HepG2 (cell line): ENCODE results near the gene PREP. TPM values are rescaled to one million over a fixed set of nuclear protein-coding genes. Genes with fewer than 3 reads are reported as not detected.

Source experiments
- ATAC-seq: fragments of 200-7000 bp; cut with Tn5 transposase; 3 replicates; pipeline ENCODE4 v1.9.1; 2020; ENCODE audit warnings: mild to moderate bottlenecking, moderate library complexity
- BruUV-seq: library from RNA; stranded (reverse); fragments of 400-500 nt; replicated peaks from 2 replicates; lab custom pipeline; 2021; lab: Mats Ljungman, UMichigan
- CTCF ChIA-PET: fragments of 300-600 bp; formaldehyde crosslinking; extraction: SDS; loops from one replicate; lab custom pipeline; 2021; ENCODE audit warnings: low total read pairs, inconsistent platforms, low intra/inter-chr PET ratio; lab: Yijun Ruan, JAX
- POLR2A ChIA-PET: fragments of 350-600 bp; sonication (Branson Sonifier 250); formaldehyde crosslinking; loops from one replicate; lab custom pipeline; 2020; ENCODE audit warnings: antibody characterized with exemption, inconsistent platforms; lab: Yijun Ruan, JAX
- DNase-seq: peaks from one replicate; pipeline ENCODE4 v3.0.0-alpha.2; 2015; ENCODE audit warnings: low spot score
- FAIRE-seq: peaks from 3 replicates; lab custom pipeline; 2011; peaks lifted over from hg19 to GRCh38; lab: Jason Lieb, UNC
- H2AFZ ChIP-seq: one replicate; pipeline ENCODE4 v1.6.1; 2011; ENCODE audit warnings: low read length, inconsistent platforms
- H3K27ac ChIP-seq: fragments of 300-600 bp; 3 replicates; pipeline ENCODE4 v1.8.0; 2011; ENCODE audit warnings: mixed run types, mild to moderate bottlenecking, mixed read lengths, low read length, inconsistent platforms; ENCODE audit not compliant: insufficient read depth; ENCODE audit errors: extremely low read length
- H3K27me3 ChIP-seq, 2 experiments: fragments of 200-600 bp in 1 of 2; 2 replicates in 1 of 2; 3 replicates in 1 of 2; pipeline versions ENCODE4 v1.6.0 to v1.8.0; 2011; ENCODE audit warnings: low read length in 2 of 2, mild to moderate bottlenecking in 2 of 2, moderate library complexity in 2 of 2, inconsistent platforms in 1 of 2; ENCODE audit not compliant: insufficient read depth in 2 of 2, control insufficient read depth in 1 of 2
- H3K36me3 ChIP-seq, 2 experiments: fragments of 200-600 bp in 1 of 2; replicated peaks in 1 of 2; 2 replicates in 1 of 2; 3 replicates in 1 of 2; pipeline versions ENCODE4 v1.5.1 to v1.8.0; 2011; ENCODE audit warnings: low read length in 2 of 2, inconsistent platforms in 1 of 2; ENCODE audit not compliant: insufficient read depth in 2 of 2, control insufficient read depth in 1 of 2
- H3K4me1 ChIP-seq: 2 replicates; pipeline ENCODE4 v1.5.1; 2012; ENCODE audit warnings: low read length, inconsistent platforms; ENCODE audit not compliant: insufficient read depth
- H3K4me2 ChIP-seq: 2 replicates; pipeline ENCODE4 v1.6.0; 2011; ENCODE audit warnings: low read depth, low read length, inconsistent platforms
- H3K4me3 ChIP-seq, 3 experiments: fragments of 200-600 bp in 1 of 3; sonication (generic), shearing (Covaris generic) in 1 of 3; replicated peaks in 1 of 3; 2 replicates each; pipeline ENCODE4 v1.5.1; 2011 to 2016; ENCODE audit warnings: low read length in 3 of 3, inconsistent platforms in 2 of 3, low read depth in 2 of 3, mild to moderate bottlenecking in 2 of 3, control low read depth in 1 of 3, mixed read lengths in 1 of 3; ENCODE audit not compliant: insufficient read depth in 1 of 3
- H3K79me2 ChIP-seq: one replicate; pipeline ENCODE4 v1.6.1; 2011; ENCODE audit warnings: low read length, inconsistent platforms; ENCODE audit not compliant: insufficient read depth
- H3K9ac ChIP-seq: 2 replicates; pipeline ENCODE4 v1.6.0; 2011; ENCODE audit warnings: mild to moderate bottlenecking, low read depth, low read length, inconsistent platforms; ENCODE audit not compliant: insufficient read depth
- H3K9me3 ChIP-seq: 2 replicates; pipeline ENCODE4 v1.5.1; 2012; ENCODE audit warnings: mild to moderate bottlenecking, low read length
- H4K20me1 ChIP-seq: 2 replicates; pipeline ENCODE4 v1.6.0; 2011; ENCODE audit warnings: inconsistent platforms, mild to moderate bottlenecking, low read length, moderate library complexity; ENCODE audit not compliant: insufficient read depth
- CREBL2 ChIP-seq: sonication (generic); formaldehyde crosslinking; IDR thresholded peaks from 2 replicates; pipeline ENCODE4 v1.8.1; 2023; ENCODE audit warnings: missing genetic modification reagents, mild to moderate bottlenecking, borderline replicate concordance
- HNRNPL ChIP-seq: fragments of 200-400 bp; formaldehyde crosslinking; IDR thresholded peaks from 2 replicates; pipeline ENCODE4 v1.6.1; 2017; ENCODE audit warnings: mild to moderate bottlenecking, low read depth, low read length
- PPARG ChIP-seq: conservative IDR thresholded peaks from 2 replicates; pipeline ENCODE4 v1.6.1; 2016; ENCODE audit warnings: missing biosample characterization, missing genetic modification reagents
- SYNCRIP ChIP-seq: fragments of 200-400 bp; formaldehyde crosslinking; IDR thresholded peaks from 2 replicates; pipeline ENCODE4 v1.6.1; 2018; ENCODE audit warnings: mild to moderate bottlenecking, low read depth, low read length; ENCODE audit not compliant: insufficient read depth
- YEATS4 ChIP-seq: sonication (generic); formaldehyde crosslinking; IDR thresholded peaks from 2 replicates; pipeline ENCODE4 v1.4.0; 2020; ENCODE audit warnings: missing genetic modification reagents, borderline replicate concordance
- ZNF432 ChIP-seq: sonication (generic); formaldehyde crosslinking; IDR thresholded peaks from 2 replicates; pipeline ENCODE4 v1.5.0; 2020; ENCODE audit warnings: missing genetic modification reagents, mild to moderate bottlenecking, borderline replicate concordance
- ZNF605 ChIP-seq: sonication (generic); formaldehyde crosslinking; IDR thresholded peaks from 2 replicates; pipeline ENCODE4 v1.8.0; 2022; ENCODE audit warnings: mild to moderate bottlenecking, missing genetic modification reagents
- WGBS: methylation state at CpG from one replicate; pipeline ENCODE4 v1.1.6; 2017; ENCODE audit warnings: low lambda C conversion rate; 5-methylcytosine and 5-hydroxymethylcytosine counted together
- in situ Hi-C: cut with HindIII; loops from 2 replicates; pipeline ENCODE4 v1.10.0; 2017; ENCODE audit warnings: low pct_unique_long_range_greater_than_20kb; ENCODE audit not compliant: extremely low pct_ligation_motif_present
- intact Hi-C: fragments of 100-400 bp; cut with micrococcal nuclease; formaldehyde crosslinking; loops from one replicate; pipeline ENCODE4 v1.10.0; 2022; ENCODE audit not compliant: unreplicated experiment
- polyA plus RNA-seq, 8 experiments: library from polyadenylated mRNA; depleted of rRNA in 3 of 8; stranded (reverse) in 7 of 8; unstranded in 1 of 8; fragments of >200 nt; fragmentation: Illumina TruSeq in 4 of 8; extraction: Trizol in 4 of 8; gene quantifications; 2 replicates each; pipeline versions ENCODE4 v1.2.1 to v1.2.3, GENCODE V29; 2011 to 2016; ENCODE audit warnings: low read depth in 4 of 8, missing spikeins in 1 of 8, mixed read lengths in 1 of 8; ENCODE audit not compliant: insufficient read depth in 1 of 8
- total RNA-seq, 5 experiments: library from RNA; depleted of rRNA; stranded (reverse); fragments of >200 nt; fragmentation: Illumina TruSeq; extraction: Trizol; gene quantifications; 2 replicates each; pipeline ENCODE4 v1.2.3, GENCODE V29; 2016; ENCODE audit warnings: low read depth in 1 of 5
- TF ChIP-seq, protein P1 (sequence below): sonication (generic); formaldehyde crosslinking; IDR thresholded peaks from 2 replicates; pipeline ENCODE4 v1.5.0; 2020; ENCODE audit warnings: missing genetic modification reagents
- TF ChIP-seq, protein P2 (sequence below): sonication (generic); formaldehyde crosslinking; conservative IDR thresholded peaks from 2 replicates; pipeline ENCODE4 v1.4.0; 2020; ENCODE audit warnings: missing genetic modification reagents
- TF ChIP-seq, protein P3 (sequence below): sonication (generic); formaldehyde crosslinking; IDR thresholded peaks from 2 replicates; pipeline ENCODE4 v1.4.0; 2020; ENCODE audit warnings: mild to moderate bottlenecking, missing genetic modification reagents
- TF ChIP-seq, protein P4 (sequence below): sonication (generic); formaldehyde crosslinking; IDR thresholded peaks from 2 replicates; pipeline ENCODE4 v1.4.0; 2020; ENCODE audit warnings: missing genetic modification reagents

Gene PREP
- total and polyA plus RNA-seq, 2 of the 13 experiments (the other 11 are each of a cell fraction or from before 2014, with no cell fraction given), result 12.6 to 15.9 TPM

DNA sequence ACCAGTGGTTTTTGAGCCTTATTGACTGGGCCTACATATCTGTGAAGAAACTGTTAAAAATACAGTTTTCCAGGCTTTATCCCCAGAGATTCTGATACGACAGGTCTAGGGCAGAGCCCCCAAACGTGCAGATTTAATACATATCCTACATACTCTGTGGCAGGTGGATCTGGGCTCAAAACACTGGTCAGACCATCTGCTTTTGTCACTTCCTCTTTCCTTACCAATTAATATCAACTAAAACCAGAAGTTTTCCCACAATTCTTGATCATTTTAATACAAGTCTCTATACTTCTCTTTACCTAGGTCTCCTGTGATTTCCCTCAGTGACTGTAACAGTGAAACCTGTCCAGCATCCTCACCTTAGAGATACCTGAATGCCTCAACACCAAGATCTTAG, 108.8 kb downstream of the PREP start:
- H3K36me3 ChIP-seq, result peaks cover 0 to 6% of the 10 kb centered on the region in 2 experiments; a peak in 1 of 5 replicates
- H3K4me3 ChIP-seq, result no peak overlapping the region
- ChIA-PET CTCF (no interaction called here), POLR2A (no interaction called here)
- no peaks in the 10 kb centered on the region for H4K20me1 ChIP-seq
- in situ Hi-C loops, result no loop called here
- H3K9me3 ChIP-seq, result no peaks in the 10 kb centered on the region
- FAIRE-seq, result no peak
- BruUV-seq, result no TSS peak
- no peak overlapping the region for H3K9ac ChIP-seq
- 96% methylated on average over 2 of the region's 2 CpGs for WGBS
- no peak for ATAC-seq
- intact Hi-C loops, result no loop called here
- no peaks in the 10 kb centered on the region for H3K79me2 ChIP-seq
- H3K4me2 ChIP-seq, result no peak overlapping the region
- H3K27me3 ChIP-seq, result no peaks in the 10 kb centered on the region
- peaks cover 12% of the 10 kb centered on the region for H3K4me1 ChIP-seq
- DNase-seq, result no peak
- H2AFZ ChIP-seq, result no peak overlapping the region
- H3K27ac ChIP-seq, result no peak overlapping the region
- no peak for TF ChIP-seq YEATS4 (CRISPR knock-in tag)
- TF ChIP-seq, protein P1, sequence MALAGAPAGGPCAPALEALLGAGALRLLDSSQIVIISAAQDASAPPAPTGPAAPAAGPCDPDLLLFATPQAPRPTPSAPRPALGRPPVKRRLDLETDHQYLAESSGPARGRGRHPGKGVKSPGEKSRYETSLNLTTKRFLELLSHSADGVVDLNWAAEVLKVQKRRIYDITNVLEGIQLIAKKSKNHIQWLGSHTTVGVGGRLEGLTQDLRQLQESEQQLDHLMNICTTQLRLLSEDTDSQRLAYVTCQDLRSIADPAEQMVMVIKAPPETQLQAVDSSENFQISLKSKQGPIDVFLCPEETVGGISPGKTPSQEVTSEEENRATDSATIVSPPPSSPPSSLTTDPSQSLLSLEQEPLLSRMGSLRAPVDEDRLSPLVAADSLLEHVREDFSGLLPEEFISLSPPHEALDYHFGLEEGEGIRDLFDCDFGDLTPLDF (CRISPR knock-in tag), result no peak
- TF ChIP-seq, protein P2, sequence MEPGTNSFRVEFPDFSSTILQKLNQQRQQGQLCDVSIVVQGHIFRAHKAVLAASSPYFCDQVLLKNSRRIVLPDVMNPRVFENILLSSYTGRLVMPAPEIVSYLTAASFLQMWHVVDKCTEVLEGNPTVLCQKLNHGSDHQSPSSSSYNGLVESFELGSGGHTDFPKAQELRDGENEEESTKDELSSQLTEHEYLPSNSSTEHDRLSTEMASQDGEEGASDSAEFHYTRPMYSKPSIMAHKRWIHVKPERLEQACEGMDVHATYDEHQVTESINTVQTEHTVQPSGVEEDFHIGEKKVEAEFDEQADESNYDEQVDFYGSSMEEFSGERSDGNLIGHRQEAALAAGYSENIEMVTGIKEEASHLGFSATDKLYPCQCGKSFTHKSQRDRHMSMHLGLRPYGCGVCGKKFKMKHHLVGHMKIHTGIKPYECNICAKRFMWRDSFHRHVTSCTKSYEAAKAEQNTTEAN (CRISPR knock-in tag), result no peak
- no peak for TF ChIP-seq CREBL2 (CRISPR knock-in tag)
- TF ChIP-seq SYNCRIP, result no peak
- TF ChIP-seq, protein P3, sequence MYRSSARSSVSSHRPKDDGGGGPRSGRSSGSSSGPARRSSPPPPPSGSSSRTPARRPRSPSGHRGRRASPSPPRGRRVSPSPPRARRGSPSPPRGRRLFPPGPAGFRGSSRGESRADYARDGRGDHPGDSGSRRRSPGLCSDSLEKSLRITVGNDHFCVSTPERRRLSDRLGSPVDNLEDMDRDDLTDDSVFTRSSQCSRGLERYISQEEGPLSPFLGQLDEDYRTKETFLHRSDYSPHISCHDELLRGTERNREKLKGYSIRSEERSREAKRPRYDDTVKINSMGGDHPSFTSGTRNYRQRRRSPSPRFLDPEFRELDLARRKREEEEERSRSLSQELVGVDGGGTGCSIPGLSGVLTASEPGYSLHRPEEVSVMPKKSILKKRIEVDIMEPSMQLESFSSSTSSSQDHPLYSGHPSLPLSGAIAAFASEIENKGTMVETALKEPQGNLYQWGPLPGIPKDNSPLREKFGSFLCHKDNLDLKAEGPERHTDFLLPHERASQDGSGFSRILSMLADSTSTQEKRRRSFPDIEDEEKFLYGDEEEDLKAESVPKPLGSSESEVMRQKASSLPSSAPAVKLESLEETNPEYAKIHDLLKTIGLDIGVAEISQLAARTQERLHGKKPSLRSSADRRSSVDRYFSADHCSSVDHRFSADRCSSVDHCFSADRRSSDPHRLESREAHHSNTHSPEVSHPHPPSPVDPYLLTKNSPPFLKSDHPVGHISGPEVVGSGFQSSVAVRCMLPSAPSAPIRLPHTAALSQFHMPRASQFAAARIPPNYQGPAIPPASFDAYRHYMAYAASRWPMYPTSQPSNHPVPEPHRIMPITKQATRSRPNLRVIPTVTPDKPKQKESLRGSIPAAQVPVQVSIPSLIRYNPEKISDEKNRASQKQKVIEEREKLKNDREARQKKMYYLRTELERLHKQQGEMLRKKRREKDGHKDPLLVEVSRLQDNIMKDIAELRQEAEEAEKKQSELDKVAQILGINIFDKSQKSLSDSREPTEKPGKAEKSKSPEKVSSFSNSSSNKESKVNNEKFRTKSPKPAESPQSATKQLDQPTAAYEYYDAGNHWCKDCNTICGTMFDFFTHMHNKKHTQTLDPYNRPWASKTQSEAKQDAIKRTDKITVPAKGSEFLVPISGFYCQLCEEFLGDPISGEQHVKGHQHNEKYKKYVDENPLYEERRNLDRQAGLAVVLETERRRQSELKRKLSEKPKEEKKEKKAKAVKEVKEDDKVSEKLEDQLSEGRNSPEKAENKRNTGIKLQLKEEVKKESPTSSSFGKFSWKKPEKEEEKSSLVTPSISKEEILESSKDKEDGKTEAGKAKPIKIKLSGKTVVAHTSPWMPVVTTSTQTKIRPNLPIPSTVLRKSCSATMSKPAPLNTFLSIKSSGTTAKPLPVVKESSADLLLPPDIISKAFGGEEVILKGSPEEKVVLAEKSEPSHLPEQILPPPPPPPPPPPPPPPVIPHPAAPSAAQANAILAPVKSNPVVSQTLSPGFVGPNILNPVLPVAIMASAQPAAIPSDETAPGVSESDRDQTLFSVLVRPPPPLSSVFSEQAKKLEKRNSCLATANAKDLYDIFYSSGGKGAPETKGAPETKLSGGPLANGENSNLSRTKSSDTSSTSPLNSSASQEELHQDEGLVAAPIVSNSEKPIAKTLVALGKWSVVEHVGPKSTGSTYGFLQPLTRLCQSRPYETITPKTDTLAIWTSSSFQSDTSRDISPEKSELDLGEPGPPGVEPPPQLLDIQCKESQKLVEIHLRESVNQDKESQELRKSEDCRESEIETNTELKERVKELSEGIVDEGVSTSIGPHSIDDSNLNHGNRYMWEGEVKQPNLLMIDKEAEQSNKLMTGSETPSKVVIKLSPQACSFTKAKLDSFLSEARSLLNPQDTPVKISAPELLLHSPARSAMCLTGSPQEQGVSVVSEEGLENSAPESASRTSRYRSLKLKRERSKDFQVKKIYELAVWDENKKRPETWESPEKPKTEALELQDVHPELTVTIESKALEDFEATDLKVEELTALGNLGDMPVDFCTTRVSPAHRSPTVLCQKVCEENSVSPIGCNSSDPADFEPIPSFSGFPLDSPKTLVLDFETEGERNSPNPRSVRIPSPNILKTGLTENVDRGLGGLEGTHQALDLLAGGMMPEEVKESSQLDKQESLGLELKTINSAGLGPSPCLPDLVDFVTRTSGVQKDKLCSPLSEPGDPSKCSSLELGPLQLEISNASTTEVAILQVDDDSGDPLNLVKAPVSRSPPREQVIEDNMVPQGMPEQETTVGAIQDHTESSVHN (CRISPR knock-in tag), result no peak
- TF ChIP-seq, protein P4, sequence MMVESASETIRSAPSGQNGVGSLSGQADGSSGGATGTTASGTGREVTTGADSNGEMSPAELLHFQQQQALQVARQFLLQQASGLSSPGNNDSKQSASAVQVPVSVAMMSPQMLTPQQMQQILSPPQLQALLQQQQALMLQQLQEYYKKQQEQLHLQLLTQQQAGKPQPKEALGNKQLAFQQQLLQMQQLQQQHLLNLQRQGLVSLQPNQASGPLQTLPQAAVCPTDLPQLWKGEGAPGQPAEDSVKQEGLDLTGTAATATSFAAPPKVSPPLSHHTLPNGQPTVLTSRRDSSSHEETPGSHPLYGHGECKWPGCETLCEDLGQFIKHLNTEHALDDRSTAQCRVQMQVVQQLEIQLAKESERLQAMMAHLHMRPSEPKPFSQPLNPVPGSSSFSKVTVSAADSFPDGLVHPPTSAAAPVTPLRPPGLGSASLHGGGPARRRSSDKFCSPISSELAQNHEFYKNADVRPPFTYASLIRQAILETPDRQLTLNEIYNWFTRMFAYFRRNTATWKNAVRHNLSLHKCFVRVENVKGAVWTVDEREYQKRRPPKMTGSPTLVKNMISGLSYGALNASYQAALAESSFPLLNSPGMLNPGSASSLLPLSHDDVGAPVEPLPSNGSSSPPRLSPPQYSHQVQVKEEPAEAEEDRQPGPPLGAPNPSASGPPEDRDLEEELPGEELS (CRISPR knock-in tag), result no peak
- no peak for TF ChIP-seq PPARG
- TF ChIP-seq ZNF605 (CRISPR knock-in tag), result no peak
- no peak for TF ChIP-seq HNRNPL
- TF ChIP-seq ZNF432 (CRISPR knock-in tag), result no peak
